Activated T-cell treated with anti-CD3 and anti-CD28 coated beads for 48 hours (primary cell): ENCODE results near the gene RREB1.

Source experiments
- DNase-seq: peaks from one replicate; pipeline ENCODE4 v3.0.0-alpha.2; 2020; ENCODE audit warnings: low read depth

Gene RREB1

GRCh38 chr6:7163661-7164071 lies 55.9 kb downstream of the RREB1 start:
- DNase-seq: no peak

- DNase-seq: no peak
Observed at GRCh38 chr6:7164536-7165001, 56.8 kb downstream of the RREB1 start.

GRCh38 chr6:7165002-7165889 lies 57.5 kb downstream of the RREB1 start:
- DNase-seq: no peak

- DNase-seq: no peak
Observed at GRCh38 chr6:7165890-7166267, 58.1 kb downstream of the RREB1 start.

- DNase-seq: no peak
Observed at GRCh38 chr6:7166410-7167293, 58.9 kb downstream of the RREB1 start.

- DNase-seq: no peak
Observed at GRCh38 chr6:7169296-7169721, 61.5 kb downstream of the RREB1 start.

GRCh38 chr6:7170117-7170732 lies 62.5 kb downstream of the RREB1 start:
- no peak for DNase-seq

- DNase-seq: no peak
Observed at GRCh38 chr6:7171119-7171518, 63.4 kb downstream of the RREB1 start.

GRCh38 chr6:7171733-7172132 lies 64.0 kb downstream of the RREB1 start:
- DNase-seq: no peak

GRCh38 chr6:7172649-7173048 lies 64.9 kb downstream of the RREB1 start:
- DNase-seq: no peak

- no peak for DNase-seq
Observed at GRCh38 chr6:7173843-7174503, 66.2 kb downstream of the RREB1 start.

- no peak for DNase-seq
Observed at GRCh38 chr6:7175462-7175861, 67.7 kb downstream of the RREB1 start.

GRCh38 chr6:7176208-7176607 lies 68.4 kb downstream of the RREB1 start:
- no peak for DNase-seq

GRCh38 chr6:7178280-7178679 lies 70.5 kb downstream of the RREB1 start:
- no peak for DNase-seq

GRCh38 chr6:7180751-7181150 lies 73.0 kb downstream of the RREB1 start:
- no peak for DNase-seq

GRCh38 chr6:7183707-7184106 lies 75.9 kb downstream of the RREB1 start:
- no peak for DNase-seq

- DNase-seq: no peak
Observed at GRCh38 chr6:7184502-7184901, 76.7 kb downstream of the RREB1 start.

- DNase-seq: no peak
Observed at GRCh38 chr6:7185561-7185960, 77.8 kb downstream of the RREB1 start.

GRCh38 chr6:7188492-7188891 lies 80.7 kb downstream of the RREB1 start:
- no peak for DNase-seq

- DNase-seq: no peak
Observed at GRCh38 chr6:7189101-7189758, 81.5 kb downstream of the RREB1 start.

GRCh38 chr6:7190791-7191190 lies 83.0 kb downstream of the RREB1 start:
- DNase-seq: no peak
